GM18505 (cell line): Measurements from ENCODE around the gene RIOK2.
"Not testable (repeated sequence)": the region's sequence is repeated elsewhere in the genome, so short reads cannot be mapped to it uniquely, and the experiment has no call there.

ENCODE experiments used
- ATAC-seq: cut with Tn5 transposase; IDR thresholded peaks from one replicate; pipeline ENCODE4 v1.9.1; 2021; ENCODE audit not compliant: unreplicated experiment
- POLR2A ChIP-seq: IDR thresholded peaks from 4 replicates; pipeline ENCODE4 v1.6.1; 2011; ENCODE audit warnings: borderline replicate concordance; ENCODE audit not compliant: insufficient read depth, insufficient read length; ENCODE audit errors: extremely low read depth

Gene RIOK2

DNA sequence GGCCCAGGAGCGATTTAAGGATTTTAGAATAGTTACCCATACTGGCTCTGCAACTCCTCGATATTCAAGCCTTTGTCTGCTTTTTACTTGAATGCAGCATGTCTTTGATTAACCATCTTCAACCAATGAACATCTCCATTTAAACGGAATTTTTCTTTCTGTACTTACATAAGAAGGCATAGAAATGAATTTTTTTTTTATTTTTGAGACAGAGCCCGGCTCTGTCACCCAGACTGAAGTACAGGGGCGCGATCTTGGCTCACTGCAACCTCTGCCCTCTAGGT is 825 bp upstream of the RIOK2 start:
- no peak for TF ChIP-seq POLR2A
- ATAC-seq = no peak

- no peak for TF ChIP-seq POLR2A
- no peak for ATAC-seq
These were observed 412 bp downstream of the RIOK2 start for GRCh38 chr5:97182571-97183099.

DNA sequence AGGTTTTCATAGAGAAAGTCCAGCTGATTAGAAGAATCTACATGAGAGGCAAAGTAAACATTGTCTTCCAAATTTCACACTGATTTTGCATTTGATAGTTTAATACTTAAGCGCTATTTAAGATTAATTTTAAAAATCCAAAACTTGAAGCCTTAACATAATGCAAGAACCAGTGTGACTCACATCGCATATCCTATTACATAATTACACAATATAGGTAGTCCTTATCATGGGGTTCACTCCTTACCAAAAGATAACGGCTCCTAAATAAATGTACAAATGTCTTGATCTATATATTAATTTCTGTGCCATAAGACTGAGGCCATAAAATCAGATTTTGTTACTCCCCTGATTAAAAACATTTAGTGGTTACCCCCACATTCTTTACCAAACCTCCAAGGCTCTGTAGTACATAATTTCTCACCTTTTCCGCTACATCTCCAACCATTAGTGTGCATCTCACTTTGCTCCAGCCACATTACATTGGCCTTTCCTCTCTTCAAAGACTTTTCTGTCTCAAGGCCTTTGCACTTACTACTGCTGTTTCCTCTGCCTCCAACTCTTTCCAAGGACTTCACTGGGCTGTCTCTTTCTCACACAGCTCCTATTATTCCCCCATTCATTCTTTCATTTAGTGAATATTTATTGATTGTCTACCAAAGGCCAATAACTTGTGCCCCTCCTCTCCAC is 1.0 kb downstream of the RIOK2 start:
- TF ChIP-seq POLR2A = no peak
- no peak for ATAC-seq

- ATAC-seq = not testable (repeated sequence)
These were observed 3.6 kb downstream of the RIOK2 start for GRCh38 chr5:97179457-97179856.

DNA sequence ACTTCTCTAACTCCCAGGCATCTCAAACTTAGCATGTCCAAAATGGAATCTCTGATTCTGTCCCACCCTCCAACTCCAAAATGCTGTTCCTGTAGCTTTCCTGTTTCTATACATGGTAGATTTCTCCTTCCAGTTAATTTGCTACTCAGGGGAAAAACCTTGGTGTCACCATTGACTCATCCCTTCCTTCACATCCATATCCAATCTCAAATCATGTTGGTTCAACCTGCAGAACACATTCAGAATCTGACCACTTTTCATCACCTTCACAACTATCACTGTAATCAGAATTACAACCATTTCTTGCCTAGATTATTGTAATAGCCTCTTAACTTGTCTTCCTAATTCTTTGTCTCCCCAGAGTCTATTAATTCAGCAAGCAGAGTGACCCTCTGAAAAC is 10.8 kb downstream of the RIOK2 start:
- no peak for TF ChIP-seq POLR2A
- ATAC-seq = no peak

- TF ChIP-seq POLR2A = no peak
- no peak for ATAC-seq
These were observed 11.3 kb downstream of the RIOK2 start for GRCh38 chr5:97171703-97172102.

DNA sequence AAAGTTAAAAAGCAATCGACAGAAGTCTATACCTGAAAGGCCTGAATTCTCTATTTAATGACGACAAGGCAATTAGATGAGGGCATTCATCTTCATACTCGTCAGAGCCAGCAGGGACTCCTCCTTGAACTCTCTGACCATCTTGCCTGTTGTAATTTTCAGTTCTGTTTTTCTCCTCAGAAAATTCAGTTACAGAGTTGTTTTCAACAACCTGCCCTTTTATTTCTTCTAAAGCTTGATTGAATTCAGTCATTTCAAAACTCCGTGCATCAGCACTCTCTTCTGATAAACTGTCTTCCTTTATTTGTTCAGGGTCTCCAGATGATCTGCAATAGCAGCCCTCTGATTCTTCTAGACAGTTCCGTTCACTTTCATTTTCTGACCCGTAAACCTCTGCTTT is 15.6 kb downstream of the RIOK2 start:
- TF ChIP-seq POLR2A = no peak

DNA sequence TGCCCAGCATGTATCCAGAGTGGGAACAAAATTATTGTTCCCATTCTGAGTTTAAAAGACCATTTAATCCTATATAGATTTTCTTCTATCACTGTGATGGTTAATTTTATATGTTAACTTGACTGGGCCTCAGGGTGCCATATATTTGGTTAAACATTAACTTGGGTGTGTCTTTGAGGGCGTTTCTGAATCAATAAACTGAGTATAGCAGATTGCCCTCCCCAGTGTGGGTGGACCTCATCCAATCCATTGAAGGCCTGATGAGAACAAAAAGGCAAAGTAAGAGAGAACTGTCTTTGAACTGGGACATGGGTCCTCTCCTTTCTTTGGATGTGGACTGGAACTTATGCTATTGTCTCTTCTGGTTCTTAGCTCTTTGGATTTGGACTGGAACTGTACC is 17.3 kb downstream of the RIOK2 start:
- ATAC-seq = no peak
- no peak for TF ChIP-seq POLR2A

More for the DNA sequence above, 15.6 kb downstream of the RIOK2 start:
- ATAC-seq = peak; percentile 83

DNA sequence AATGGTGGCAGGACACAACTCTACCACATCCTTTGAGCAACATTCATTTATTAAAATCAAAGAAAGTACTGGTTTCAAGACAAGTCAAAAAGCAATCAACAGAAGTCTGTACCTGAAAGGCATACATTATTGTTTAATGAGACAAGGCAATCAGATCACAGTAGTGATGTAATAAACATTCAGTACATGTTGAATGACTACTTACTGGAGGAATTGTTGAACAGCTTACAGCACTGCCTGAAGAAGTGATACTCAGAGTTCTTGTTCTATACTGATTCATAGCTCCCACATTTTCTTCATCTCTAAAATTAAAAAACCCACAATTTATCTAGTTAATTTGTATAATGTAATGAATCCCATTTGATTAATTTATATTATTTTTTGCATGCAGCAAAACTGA is 18.2 kb downstream of the RIOK2 start:
- no peak for TF ChIP-seq POLR2A
- ATAC-seq = no peak

DNA sequence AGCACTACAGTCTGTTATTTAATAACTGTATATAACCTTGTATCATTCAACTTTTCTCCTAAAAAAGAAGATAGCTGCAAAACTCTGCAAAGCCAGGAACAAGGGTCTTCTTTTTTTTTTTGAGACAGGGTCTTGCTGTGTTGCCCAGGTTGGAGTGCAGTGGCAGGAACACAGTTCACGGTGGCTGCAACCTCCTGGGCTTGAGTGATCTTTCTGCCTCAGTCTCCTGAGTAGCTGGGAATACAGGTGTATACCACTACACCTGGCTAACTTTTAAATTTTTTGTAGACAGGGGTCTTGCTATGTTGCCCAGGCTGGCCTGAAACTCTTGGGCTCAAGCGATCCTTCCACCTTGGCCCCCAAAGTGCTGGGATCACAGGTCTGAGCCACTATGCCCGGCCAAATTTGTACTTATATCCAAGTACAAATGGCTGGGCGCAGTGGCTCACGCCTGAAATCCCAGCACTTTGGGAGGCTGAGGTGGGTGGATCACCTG is 19.2 kb downstream of the RIOK2 start:
- no peak for ATAC-seq
- no peak for TF ChIP-seq POLR2A

DNA sequence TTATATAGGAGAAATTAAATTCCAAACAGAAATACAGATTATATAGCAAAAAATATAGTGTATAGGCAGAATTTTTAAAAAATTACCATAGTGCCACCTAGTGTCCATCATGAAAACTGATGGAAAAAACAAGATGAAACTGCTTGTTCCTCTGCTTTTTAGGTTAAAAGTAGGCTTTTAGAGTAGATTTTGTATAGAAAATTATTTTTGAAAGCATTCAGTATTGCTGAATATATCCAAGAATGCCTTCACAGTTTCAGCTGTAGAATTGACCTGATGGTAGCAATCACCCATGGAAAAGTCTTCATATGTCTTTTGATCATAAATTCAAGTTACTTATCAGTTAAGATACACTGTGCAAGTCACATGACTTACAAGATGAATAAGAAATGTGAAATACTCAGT is 19.7 kb downstream of the RIOK2 start:
- ATAC-seq = no peak
- no peak for TF ChIP-seq POLR2A

- no peak for ATAC-seq
These were observed 21.0 kb downstream of the RIOK2 start for GRCh38 chr5:97162045-97162444.

GRCh38 chr5:97157689-97158088 is 25.4 kb downstream of the RIOK2 start:
- ATAC-seq = no peak
- TF ChIP-seq POLR2A = no peak

More at GRCh38 chr5:97162045-97162444, 21.0 kb downstream of the RIOK2 start:
- TF ChIP-seq POLR2A = no peak

DNA sequence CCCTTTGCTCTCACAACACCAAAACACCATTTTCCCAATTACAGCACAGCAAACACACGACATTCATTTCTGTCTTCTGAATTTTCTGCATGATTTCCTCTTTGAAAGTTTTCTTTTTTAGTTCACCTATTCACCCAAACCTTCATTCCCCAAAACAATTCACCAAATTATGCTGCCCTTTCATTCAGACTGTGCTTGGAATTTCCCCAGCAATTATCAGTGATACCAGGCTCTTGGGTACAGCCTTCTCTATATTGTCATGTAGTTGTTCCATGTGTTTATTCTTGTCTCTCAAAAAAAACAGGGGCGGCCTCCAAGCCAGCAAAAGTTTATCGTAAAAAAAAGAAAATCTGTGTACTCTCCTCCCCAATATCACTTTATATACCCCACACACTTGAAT is 31.7 kb downstream of the RIOK2 start:
- no peak for TF ChIP-seq POLR2A
- no peak for ATAC-seq

- no peak for TF ChIP-seq POLR2A
- no peak for ATAC-seq
These were observed 32.6 kb downstream of the RIOK2 start for GRCh38 chr5:97150401-97150800.

DNA sequence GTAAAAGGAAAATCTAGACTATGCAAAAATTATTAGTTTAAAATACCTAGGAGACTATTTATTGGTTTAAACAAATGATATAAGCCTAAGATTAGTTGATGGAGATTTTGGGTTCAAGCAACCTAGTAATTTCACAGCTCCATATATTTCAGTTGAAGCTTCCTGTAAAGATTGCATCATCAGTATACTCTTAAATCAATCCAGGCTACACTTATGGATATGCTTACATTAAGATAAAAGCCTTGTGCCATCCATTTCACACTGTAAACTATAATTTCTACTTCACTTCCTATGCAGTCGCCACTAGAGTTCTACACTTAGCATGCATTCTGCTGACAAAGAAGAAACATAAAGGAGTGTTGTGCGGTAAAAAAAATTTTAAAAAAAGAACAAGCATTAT is 33.3 kb downstream of the RIOK2 start:
- no peak for ATAC-seq
- no peak for TF ChIP-seq POLR2A

- TF ChIP-seq POLR2A = no peak
- no peak for ATAC-seq
These were observed 34.8 kb downstream of the RIOK2 start for GRCh38 chr5:97148288-97148687.
